Smooth muscle cell (in vitro differentiated cells): Measurements from ENCODE around the gene IL17A. TPM values are rescaled to one million over a fixed set of nuclear protein-coding genes. Genes with fewer than 3 reads are reported as not detected.

Experiments used
- DNase-seq: peaks from one replicate; lab custom pipeline; 2025; ENCODE audit not compliant: unreplicated experiment; lab: John Stamatoyannopoulos, UW
- H2AFZ ChIP-seq: fragments of 200-600 bp; sonication (generic); 2 replicates; pipeline ENCODE4 v1.6.0; 2016; ENCODE audit warnings: antibody characterized with exemption, low read depth, mild to moderate bottlenecking
- H3F3A ChIP-seq: fragments of 200-600 bp; sonication (generic); 2 replicates; pipeline ENCODE4 v1.6.0; 2017; ENCODE audit warnings: antibody characterized with exemption, low read depth
- H3K27ac ChIP-seq: fragments of 200-600 bp; sonication (generic); 2 replicates; pipeline ENCODE4 v1.5.1; 2016; ENCODE audit warnings: low read depth, mild to moderate bottlenecking
- H3K27me3 ChIP-seq: fragments of 200-600 bp; sonication (generic); 2 replicates; pipeline ENCODE4 v1.6.1; 2016; ENCODE audit warnings: low read depth, mild to moderate bottlenecking
- H3K36me3 ChIP-seq: fragments of 200-600 bp; sonication (generic); 2 replicates; pipeline ENCODE4 v1.5.1; 2016; ENCODE audit warnings: low read depth
- H3K4me1 ChIP-seq: fragments of 200-600 bp; sonication (generic); 2 replicates; pipeline ENCODE4 v1.5.1; 2016; ENCODE audit warnings: low read depth
- H3K4me2 ChIP-seq: fragments of 200-600 bp; sonication (generic); 2 replicates; pipeline ENCODE4 v1.6.0; 2016; ENCODE audit warnings: mild to moderate bottlenecking
- H3K4me3 ChIP-seq: fragments of 200-600 bp; sonication (generic); 2 replicates; pipeline ENCODE4 v1.5.1; 2016; ENCODE audit warnings: mild to moderate bottlenecking
- H3K79me2 ChIP-seq: fragments of 200-600 bp; sonication (generic); 2 replicates; pipeline ENCODE4 v1.6.0; 2016; ENCODE audit warnings: low read depth, mild to moderate bottlenecking
- H3K9ac ChIP-seq: fragments of 200-600 bp; sonication (generic); 2 replicates; pipeline ENCODE4 v1.6.0; 2016; ENCODE audit warnings: low read depth
- H3K9me3 ChIP-seq: fragments of 200-600 bp; sonication (generic); replicated peaks from 2 replicates; pipeline ENCODE4 v1.5.1; 2016; ENCODE audit warnings: low read depth
- H4K20me1 ChIP-seq: fragments of 200-600 bp; sonication (generic); 2 replicates; pipeline ENCODE4 v1.6.0; 2016; ENCODE audit warnings: low read depth
- WGBS: methylation state at CpG from one replicate; pipeline ENCODE4 v1.1.7; 2016; ENCODE audit warnings: low lambda C conversion rate; 5-methylcytosine and 5-hydroxymethylcytosine counted together
- polyA plus RNA-seq: library from polyadenylated mRNA; unstranded; fragments of >200 nt; fragmentation: Nextera tagmentation; extraction: Ambion mirVana; gene quantifications from 2 replicates; pipeline ENCODE4 v1.2.1, GENCODE V29; 2016
- total RNA-seq: library from RNA; depleted of rRNA; stranded (reverse); fragments of >200 nt; gene quantifications from 2 replicates; pipeline ENCODE4 v1.2.3, GENCODE V29; 2014
- TF ChIP-seq, protein P1 (sequence below): fragments of 200-600 bp; sonication (generic); IDR thresholded peaks from 2 replicates; pipeline ENCODE4 v1.5.1; 2017; ENCODE audit warnings: borderline replicate concordance, mild to moderate bottlenecking, antibody characterized with exemption; ENCODE audit not compliant: insufficient read depth, poor library complexity, severe bottlenecking

IL17A gene
- total and polyA plus RNA-seq, 2 experiments from 2014 or later, result not detected

DNA sequence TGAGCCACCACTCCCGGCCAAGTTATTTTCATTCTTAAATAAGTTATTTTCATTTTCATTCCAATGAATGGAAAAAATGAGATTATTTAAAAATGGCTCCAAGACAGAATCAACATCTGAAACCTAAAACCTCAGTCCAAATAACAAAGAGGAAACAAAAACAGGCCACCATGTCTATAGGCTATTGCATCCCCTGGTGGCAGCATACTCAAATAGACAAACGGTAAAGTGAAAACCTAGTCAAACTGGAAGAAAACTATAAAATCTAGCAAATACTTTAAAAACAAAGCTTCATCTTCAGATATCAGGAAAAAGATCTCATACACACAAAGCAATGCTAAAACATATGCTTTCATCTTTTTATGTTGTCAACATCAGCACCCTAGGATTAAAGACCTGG is 20.9 kb downstream of the IL17A start:
- H3K4me3 ChIP-seq, result no peak overlapping the region
- TF ChIP-seq, protein P1, sequence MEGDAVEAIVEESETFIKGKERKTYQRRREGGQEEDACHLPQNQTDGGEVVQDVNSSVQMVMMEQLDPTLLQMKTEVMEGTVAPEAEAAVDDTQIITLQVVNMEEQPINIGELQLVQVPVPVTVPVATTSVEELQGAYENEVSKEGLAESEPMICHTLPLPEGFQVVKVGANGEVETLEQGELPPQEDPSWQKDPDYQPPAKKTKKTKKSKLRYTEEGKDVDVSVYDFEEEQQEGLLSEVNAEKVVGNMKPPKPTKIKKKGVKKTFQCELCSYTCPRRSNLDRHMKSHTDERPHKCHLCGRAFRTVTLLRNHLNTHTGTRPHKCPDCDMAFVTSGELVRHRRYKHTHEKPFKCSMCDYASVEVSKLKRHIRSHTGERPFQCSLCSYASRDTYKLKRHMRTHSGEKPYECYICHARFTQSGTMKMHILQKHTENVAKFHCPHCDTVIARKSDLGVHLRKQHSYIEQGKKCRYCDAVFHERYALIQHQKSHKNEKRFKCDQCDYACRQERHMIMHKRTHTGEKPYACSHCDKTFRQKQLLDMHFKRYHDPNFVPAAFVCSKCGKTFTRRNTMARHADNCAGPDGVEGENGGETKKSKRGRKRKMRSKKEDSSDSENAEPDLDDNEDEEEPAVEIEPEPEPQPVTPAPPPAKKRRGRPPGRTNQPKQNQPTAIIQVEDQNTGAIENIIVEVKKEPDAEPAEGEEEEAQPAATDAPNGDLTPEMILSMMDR, result no peak

DNA sequence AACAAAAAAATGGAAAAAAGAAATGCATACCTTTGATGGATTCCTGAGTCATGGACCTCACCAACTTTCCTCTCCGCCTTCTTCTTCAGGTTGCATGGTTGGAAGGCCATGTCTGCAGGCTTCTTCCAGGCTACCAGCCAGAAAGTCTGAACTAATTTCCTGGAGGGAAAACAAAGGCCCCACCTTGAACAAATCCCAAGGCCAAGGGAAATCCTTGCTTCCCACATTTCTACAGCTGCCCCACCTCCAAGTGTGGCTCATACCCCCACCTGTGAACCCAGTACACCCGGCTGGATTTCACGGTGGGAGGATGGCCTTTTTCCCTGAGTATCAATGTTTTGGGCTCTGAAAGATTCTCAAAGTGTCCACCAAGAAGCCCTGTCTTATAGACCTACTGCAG is 22.4 kb downstream of the IL17A start:
- no peak overlapping the region for H3K4me3 ChIP-seq
- no peaks in the 10 kb centered on the region for H3K27me3 ChIP-seq
- WGBS, result 95% methylated on average over 3 of the region's 3 CpGs
- no peaks in the 10 kb centered on the region for H3F3A ChIP-seq
- H3K4me2 ChIP-seq, result no peak overlapping the region
- no peaks in the 10 kb centered on the region for H3K9me3 ChIP-seq
- no peak for DNase-seq
- no peak overlapping the region for H2AFZ ChIP-seq
- TF ChIP-seq, protein P1, result no peak
- H3K36me3 ChIP-seq, result no peaks in the 10 kb centered on the region
- no peaks in the 10 kb centered on the region for H3K79me2 ChIP-seq
- no peak overlapping the region for H3K9ac ChIP-seq
- H4K20me1 ChIP-seq, result no peaks in the 10 kb centered on the region
- H3K4me1 ChIP-seq, result no peaks in the 10 kb centered on the region
- no peak overlapping the region for H3K27ac ChIP-seq

More for the DNA sequence above, 20.9 kb downstream of the IL17A start:
- Histone ChIP-seq H3K9me3 (no peaks in the 10 kb centered on the region), H3F3A (no peaks in the 10 kb centered on the region), H4K20me1 (no peaks in the 10 kb centered on the region), H3K4me1 (no peaks in the 10 kb centered on the region), H3K9ac (no peak overlapping the region), H3K79me2 (no peaks in the 10 kb centered on the region), H2AFZ (no peak overlapping the region), H3K4me2 (no peak overlapping the region), H3K27me3 (no peaks in the 10 kb centered on the region), H3K36me3 (no peaks in the 10 kb centered on the region), H3K27ac (no peak overlapping the region)
- WGBS, result 89% methylated on average over 2 of the region's 2 CpGs
- DNase-seq, result no peak

DNA sequence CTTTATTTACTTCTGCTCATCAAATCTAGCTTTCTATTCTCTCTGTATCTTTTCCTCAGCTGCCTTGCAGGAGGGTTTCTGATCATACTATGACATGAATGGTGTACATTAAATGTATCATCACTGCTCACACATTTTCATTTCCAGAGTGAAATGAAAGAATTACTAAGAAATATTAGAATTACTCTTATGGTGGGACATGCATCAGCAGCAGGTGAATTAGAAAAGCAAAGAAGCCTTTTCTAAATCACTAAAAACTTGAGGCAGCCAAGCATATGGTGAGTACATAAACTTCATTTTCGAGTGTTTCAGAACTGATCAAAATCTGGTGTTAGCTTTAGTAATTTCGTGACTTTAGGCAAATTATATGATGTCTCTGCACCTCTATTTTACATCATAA is 23.6 kb downstream of the IL17A start:
- no peaks in the 10 kb centered on the region for H3K79me2 ChIP-seq
- no peak overlapping the region for H3K27ac ChIP-seq
- WGBS, result 74% methylated on average over 2 of the region's 2 CpGs
- TF ChIP-seq, protein P1, result no peak
- no peak overlapping the region for H3K4me2 ChIP-seq
- no peak for DNase-seq
- no peaks in the 10 kb centered on the region for H3K9me3 ChIP-seq
- no peaks in the 10 kb centered on the region for H4K20me1 ChIP-seq
- no peaks in the 10 kb centered on the region for H3K27me3 ChIP-seq
- no peaks in the 10 kb centered on the region for H3K4me1 ChIP-seq
- H3K4me3 ChIP-seq, result no peak overlapping the region
- no peak overlapping the region for H3K9ac ChIP-seq
- H3F3A ChIP-seq, result no peaks in the 10 kb centered on the region
- no peak overlapping the region for H2AFZ ChIP-seq
- H3K36me3 ChIP-seq, result no peaks in the 10 kb centered on the region

DNA sequence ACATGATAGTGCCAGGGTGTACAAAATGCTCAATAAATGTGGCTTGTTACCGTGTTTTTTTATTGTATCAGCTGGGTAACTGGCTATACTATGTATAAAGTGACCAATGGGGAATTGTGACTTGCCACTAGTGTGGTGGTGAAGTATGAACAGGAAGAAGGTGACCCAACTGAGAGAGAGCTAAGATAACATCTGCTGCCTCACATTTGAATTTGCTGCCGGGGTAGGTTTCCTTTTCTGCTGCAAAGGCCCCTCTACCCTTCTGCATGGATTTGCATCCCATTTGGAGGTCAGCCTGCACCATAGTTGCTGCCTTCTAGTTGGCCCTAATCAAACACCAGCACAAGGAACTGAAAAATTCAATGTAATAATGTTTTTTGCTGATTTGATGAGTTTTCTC is 24.1 kb downstream of the IL17A start:
- 85% methylated on average over 2 of the region's 2 CpGs for WGBS
- TF ChIP-seq, protein P1, result no peak
- no peak for DNase-seq
- no peak overlapping the region for H2AFZ ChIP-seq
- H3K79me2 ChIP-seq, result no peaks in the 10 kb centered on the region
- H4K20me1 ChIP-seq, result no peaks in the 10 kb centered on the region
- H3K4me3 ChIP-seq, result no peak overlapping the region
- H3K36me3 ChIP-seq, result no peaks in the 10 kb centered on the region
- H3K4me1 ChIP-seq, result no peaks in the 10 kb centered on the region
- H3K9me3 ChIP-seq, result no peaks in the 10 kb centered on the region
- H3K4me2 ChIP-seq, result no peak overlapping the region
- no peaks in the 10 kb centered on the region for H3K27me3 ChIP-seq
- H3K9ac ChIP-seq, result no peak overlapping the region
- H3F3A ChIP-seq, result no peaks in the 10 kb centered on the region
- H3K27ac ChIP-seq, result no peak overlapping the region
